RPMI7951 (cell line): Measurements from ENCODE around the gene EPHB1. TPM values are rescaled to one million over a fixed set of nuclear protein-coding genes. Genes with fewer than 3 reads are reported as not detected.
A peak's percentile ranks its signal among the peaks of the same experiment; 100 is the strongest.

Experiments
- DNase-seq: peaks from one replicate; pipeline ENCODE4 v3.0.0-alpha.2; 2012; ENCODE audit warnings: low read depth
- total RNA-seq: library from RNA; depleted of rRNA; stranded (reverse); fragments of >200 nt; shearing (Covaris generic); gene quantifications from 2 replicates; pipeline ENCODE4 v1.2.3, GENCODE V29; 2014

The EPHB1 gene
- total RNA-seq, 1 experiment from 2014 or later, result 2.6 TPM

DNA sequence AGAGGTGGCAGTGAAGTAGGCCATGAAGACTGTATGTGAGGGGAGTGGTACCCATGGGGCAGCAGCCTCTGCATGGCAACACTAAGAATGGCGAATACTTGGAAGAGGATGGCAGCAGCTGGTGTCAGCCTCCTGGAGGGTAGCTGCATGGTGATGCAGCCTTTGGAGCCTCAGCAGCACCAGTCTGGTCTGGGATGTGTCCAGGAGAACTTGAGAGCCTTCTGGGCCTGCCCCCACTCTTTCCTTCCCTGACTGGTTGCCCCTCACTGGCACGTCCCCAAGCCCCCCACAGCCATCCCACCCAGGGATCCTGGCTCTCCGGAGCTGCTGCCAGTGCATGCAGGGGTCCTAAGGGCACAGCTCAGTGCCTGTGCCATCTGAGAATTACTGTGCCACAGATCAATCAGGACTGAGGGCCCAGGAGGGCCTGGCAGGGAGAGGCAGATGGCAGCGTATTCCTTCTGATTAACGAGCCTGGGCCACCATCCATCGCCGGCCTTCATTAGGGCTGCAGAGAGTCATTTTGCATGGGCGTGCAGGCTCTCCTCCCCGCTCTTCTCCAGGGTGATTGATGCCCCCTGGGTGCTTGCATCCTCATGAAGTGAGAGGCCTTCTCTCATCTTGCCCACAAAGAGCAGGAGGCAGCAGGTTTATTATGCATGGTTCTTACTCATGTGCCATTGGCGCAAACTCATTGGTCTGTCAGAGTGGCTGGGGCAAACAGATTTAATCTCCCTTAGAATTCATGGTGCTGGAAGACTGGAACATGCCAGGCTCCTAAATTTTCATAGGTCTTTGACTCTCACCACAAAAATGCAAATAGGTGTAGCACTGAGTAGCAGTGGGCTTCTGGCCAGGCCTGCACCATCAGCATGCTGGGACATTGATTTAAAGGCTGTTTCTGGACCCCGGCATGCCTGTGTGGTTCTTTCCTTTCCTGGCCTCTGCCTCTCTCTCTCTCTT is 116.8 kb downstream of the EPHB1 start:
- no peak for DNase-seq

DNA sequence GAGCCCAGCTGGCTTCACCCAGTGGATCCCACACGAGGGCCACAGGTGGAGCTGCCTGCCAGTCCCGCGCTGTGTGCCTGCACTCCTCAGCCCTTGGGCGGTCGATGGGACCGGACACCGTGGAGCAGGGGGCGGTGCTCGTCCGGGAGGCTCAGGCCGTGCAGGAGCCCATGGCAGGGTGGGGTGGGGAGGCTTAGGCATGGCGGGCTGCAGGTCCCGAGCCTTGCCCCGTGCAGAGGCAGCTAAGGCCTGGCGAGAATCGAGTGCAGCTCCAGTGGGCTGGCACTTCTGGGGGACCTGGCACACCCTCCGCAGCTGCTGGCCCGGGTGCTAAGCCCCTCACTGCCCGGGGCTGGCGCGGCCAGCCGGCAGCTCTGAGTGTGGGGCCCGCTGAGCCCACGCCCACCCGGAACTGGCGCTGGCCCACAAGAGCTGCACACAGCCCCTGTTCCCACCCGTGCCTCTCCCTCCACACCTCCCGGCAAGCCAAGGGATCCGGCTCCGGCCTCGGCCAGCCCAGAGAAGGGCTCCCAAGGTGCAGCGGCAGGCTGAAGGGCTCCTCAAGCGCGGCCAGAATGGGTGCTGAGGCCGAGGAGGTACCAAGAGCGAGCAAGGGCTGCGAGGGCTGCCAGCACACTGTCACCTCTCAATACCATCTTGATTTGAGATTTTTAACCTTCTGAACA is 121.4 kb downstream of the EPHB1 start:
- DNase-seq, result no peak

- DNase-seq, result peak; percentile 35
Measured at GRCh38 chr3:134917631-134918030, 122.6 kb downstream of the EPHB1 start.

GRCh38 chr3:134918441-134918840 is 123.4 kb downstream of the EPHB1 start:
- no peak for DNase-seq

GRCh38 chr3:134922101-134922500 is 127.0 kb downstream of the EPHB1 start:
- DNase-seq, result no peak

- no peak for DNase-seq
Measured at GRCh38 chr3:134922866-134923265, 127.8 kb downstream of the EPHB1 start.

- no peak for DNase-seq
Measured at GRCh38 chr3:134923286-134923685, 128.2 kb downstream of the EPHB1 start.

- DNase-seq, result no peak
Measured at GRCh38 chr3:134927599-134927998, 132.5 kb downstream of the EPHB1 start.

DNA sequence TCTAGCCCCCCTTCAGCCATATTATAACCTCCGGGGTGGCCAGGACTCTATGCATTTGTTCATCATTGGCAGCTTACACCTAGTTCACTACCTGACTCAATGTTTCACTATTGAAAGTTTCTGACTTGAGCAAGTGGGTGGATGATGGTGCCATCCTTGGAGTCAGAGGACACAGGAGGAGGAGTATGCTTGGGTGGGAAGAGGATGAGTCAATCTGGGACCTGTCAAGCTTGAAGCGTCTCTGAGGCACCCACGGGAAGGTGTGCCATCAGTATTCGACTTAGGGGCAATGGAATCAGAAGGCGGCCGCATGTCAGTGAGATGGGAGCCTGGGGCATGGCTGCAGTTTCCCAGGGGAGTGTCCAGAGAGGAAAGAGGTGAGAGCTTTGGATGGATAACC is 133.3 kb downstream of the EPHB1 start:
- DNase-seq, result no peak

DNA sequence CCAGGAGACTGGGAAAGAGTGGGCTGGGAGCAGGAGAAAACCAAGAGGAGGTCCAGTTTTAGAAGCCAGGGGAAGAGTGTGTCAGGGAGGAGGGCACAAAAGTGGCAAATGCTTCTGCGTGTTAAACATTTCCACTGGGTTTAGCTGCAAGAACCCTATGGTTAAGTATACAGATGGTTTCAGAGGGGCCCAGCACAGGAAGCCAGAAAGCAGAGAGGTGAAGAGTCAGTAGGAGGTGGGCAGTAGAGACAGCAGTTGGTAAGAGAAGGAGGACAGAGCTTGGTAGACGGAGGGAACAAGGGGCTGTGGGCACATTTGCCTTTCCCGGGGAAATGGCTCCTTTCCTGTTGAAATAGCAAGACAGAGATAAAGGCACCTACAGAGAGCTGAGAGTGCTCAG is 133.8 kb downstream of the EPHB1 start:
- no peak for DNase-seq

GRCh38 chr3:134929976-134930375 is 134.9 kb downstream of the EPHB1 start:
- no peak for DNase-seq

GRCh38 chr3:134931045-134931785 is 136.2 kb downstream of the EPHB1 start:
- no peak for DNase-seq

- no peak for DNase-seq
Measured at GRCh38 chr3:134932035-134932434, 137.0 kb downstream of the EPHB1 start.

DNA sequence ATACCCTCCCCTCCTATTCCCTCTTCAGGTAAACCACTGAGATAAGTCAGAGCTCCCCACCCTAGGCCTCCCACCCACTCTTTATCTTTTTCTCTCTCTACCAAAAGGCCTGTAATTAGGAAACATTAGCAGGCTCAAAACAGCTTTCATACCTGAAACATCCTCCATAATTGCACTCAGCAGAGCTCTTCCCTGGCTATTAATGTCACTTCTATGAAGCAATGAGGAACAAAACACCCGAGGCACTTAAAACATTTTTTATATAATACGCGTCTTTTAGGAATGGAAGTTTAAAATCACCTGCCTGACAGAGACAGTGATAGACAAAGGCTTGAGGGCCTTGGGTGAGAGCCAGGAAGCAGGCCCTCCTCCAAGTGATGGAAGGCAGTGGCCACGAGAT is 138.9 kb downstream of the EPHB1 start:
- DNase-seq, result no peak

- DNase-seq, result no peak
Measured at GRCh38 chr3:134934933-134935332, 139.9 kb downstream of the EPHB1 start.

GRCh38 chr3:134937256-134938028 is 142.4 kb downstream of the EPHB1 start:
- DNase-seq, result peak; percentile 74

- DNase-seq, result no peak
Measured at GRCh38 chr3:134938029-134938525, 143.0 kb downstream of the EPHB1 start.

- no peak for DNase-seq
Measured at GRCh38 chr3:134939978-134940377, 144.9 kb downstream of the EPHB1 start.

GRCh38 chr3:134941820-134942219 is 146.8 kb downstream of the EPHB1 start:
- no peak for DNase-seq

DNA sequence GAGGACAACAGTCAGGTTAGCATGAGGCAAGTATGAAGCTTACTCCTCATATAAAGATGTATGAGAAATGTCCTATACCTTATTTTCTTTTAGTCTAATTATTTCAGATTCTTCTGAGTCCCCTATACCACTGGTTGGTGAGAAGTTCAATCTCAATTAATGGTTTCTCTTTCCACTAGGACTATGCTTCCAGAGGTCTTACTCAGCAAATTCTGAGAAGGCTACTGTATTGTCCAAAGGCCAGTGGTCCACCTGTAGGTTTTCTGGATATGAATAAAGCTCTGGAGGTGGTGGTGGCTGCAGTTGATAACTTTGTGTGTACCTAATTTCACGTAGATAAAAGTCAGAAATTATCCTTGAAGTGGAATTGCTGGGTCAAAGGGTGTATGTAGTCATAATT is 149.4 kb downstream of the EPHB1 start:
- DNase-seq, result no peak

DNA sequence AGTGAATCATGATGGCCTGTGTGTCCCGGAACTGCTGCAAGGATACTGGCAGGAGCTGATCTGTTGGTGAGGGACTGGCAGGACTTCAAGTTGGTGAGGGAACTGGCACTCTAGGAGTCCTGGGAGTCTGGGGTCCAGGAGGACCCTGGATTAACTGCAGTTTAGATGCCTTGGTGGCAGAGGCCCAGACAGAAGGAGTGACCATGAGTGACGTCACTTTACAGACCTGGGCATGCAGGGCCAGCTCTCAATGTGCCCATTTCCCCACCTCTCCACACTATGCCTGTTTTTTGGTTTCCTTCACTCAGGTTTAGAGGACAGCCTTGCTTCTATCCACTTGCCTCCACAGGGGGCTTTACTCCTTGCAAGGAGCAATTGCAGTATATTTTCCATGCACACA is 154.1 kb downstream of the EPHB1 start:
- no peak for DNase-seq
